IMR-90 (cell line): Measurements from ENCODE around the gene CAMTA1. TPM values are rescaled to one million over a fixed set of nuclear protein-coding genes. Genes with fewer than 3 reads are reported as not detected.

Experiments used
- ATAC-seq: fragments of 200-7000 bp; cut with Tn5 transposase; 2 replicates; pipeline ENCODE4 v1.9.1; 2020; ENCODE audit warnings: low read depth, mild to moderate bottlenecking, moderate library complexity
- BruUV-seq: library from RNA; stranded (reverse); fragments of 400-500 nt; replicated peaks from 2 replicates; lab custom pipeline; 2021; lab: Mats Ljungman, UMichigan
- CTCF ChIA-PET: fragments of 300-600 bp; formaldehyde crosslinking; extraction: SDS; loops from one replicate; lab custom pipeline; 2021; ENCODE audit warnings: antibody characterized with exemption; lab: Yijun Ruan, JAX
- POLR2A ChIA-PET: fragments of 300-600 bp; sonication (Branson Sonifier 250); formaldehyde crosslinking; loops from one replicate; lab custom pipeline; 2022; ENCODE audit warnings: antibody characterized with exemption; ENCODE audit not compliant: unreplicated experiment; lab: Charles Lee
- DNase-seq: peaks from one replicate; pipeline ENCODE4 v3.0.0; 2013
- H2AFZ ChIP-seq: replicated peaks from 2 replicates; pipeline ENCODE3; 2013; ENCODE audit warnings: low read length, mild to moderate bottlenecking; ENCODE audit not compliant: poor library complexity
- H2AK5ac ChIP-seq: 2 replicates; pipeline ENCODE4 v1.6.1; 2013; ENCODE audit warnings: low read depth, low read length, inconsistent platforms
- H2AK9ac ChIP-seq: replicated peaks from 2 replicates; pipeline ENCODE3; 2013; ENCODE audit warnings: mild to moderate bottlenecking, low read depth, low read length, moderate library complexity; ENCODE audit not compliant: poor library complexity
- H2BK120ac ChIP-seq: 2 replicates; pipeline ENCODE4 v1.6.1; 2013; ENCODE audit warnings: low read depth, low read length, inconsistent platforms
- H2BK15ac ChIP-seq: 3 replicates; pipeline ENCODE4 v1.6.1; 2013; ENCODE audit warnings: low read depth, low read length, inconsistent platforms
- H2BK20ac ChIP-seq: 2 replicates; pipeline ENCODE4 v1.6.1; 2013; ENCODE audit warnings: low read depth, mild to moderate bottlenecking, inconsistent platforms, low read length, moderate library complexity
- H2BK5ac ChIP-seq: 2 replicates; pipeline ENCODE4 v1.6.1; 2013; ENCODE audit warnings: mild to moderate bottlenecking, low read depth, low read length, inconsistent platforms; ENCODE audit not compliant: poor library complexity, severe bottlenecking
- H3K14ac ChIP-seq: replicated peaks from 2 replicates; pipeline ENCODE4 v1.6.1; 2013; ENCODE audit warnings: low read depth, low read length, inconsistent platforms
- H3K18ac ChIP-seq: 2 replicates; pipeline ENCODE4 v1.6.1; 2013; ENCODE audit warnings: low read depth, low read length, control low read depth
- H3K23ac ChIP-seq: 2 replicates; pipeline ENCODE4 v1.6.1; 2013; ENCODE audit warnings: low read depth, low read length, inconsistent platforms
- H3K27ac ChIP-seq: 2 replicates; pipeline ENCODE4 v1.5.1; 2013; ENCODE audit warnings: mild to moderate bottlenecking, control low read depth, low read length; ENCODE audit not compliant: insufficient read depth
- H3K27me3 ChIP-seq: 2 replicates; pipeline ENCODE4 v1.6.1; 2013; ENCODE audit warnings: low read length; ENCODE audit not compliant: control insufficient read depth, insufficient read depth
- H3K36me3 ChIP-seq: 2 replicates; pipeline ENCODE4 v1.6.1; 2013; ENCODE audit warnings: low read length, mixed read lengths; ENCODE audit not compliant: control insufficient read depth, insufficient read depth
- H3K4ac ChIP-seq: 2 replicates; pipeline ENCODE4 v1.6.1; 2013; ENCODE audit warnings: low read depth, low read length, inconsistent platforms
- H3K4me1 ChIP-seq: 2 replicates; pipeline ENCODE4 v1.6.1; 2013; ENCODE audit warnings: low read length, mixed read lengths; ENCODE audit not compliant: control insufficient read depth, insufficient read depth
- H3K4me2 ChIP-seq: 2 replicates; pipeline ENCODE4 v1.6.1; 2013; ENCODE audit warnings: low read depth, mild to moderate bottlenecking, control low read depth, low read length, moderate library complexity
- H3K4me3 ChIP-seq: 2 replicates; pipeline ENCODE4 v1.5.1; 2013; ENCODE audit warnings: low read depth, mild to moderate bottlenecking, control low read depth, low read length, moderate library complexity; ENCODE audit not compliant: insufficient read depth
- H3K56ac ChIP-seq: 2 replicates; pipeline ENCODE4 v1.6.1; 2013; ENCODE audit warnings: low read length, inconsistent platforms; ENCODE audit not compliant: insufficient read depth; ENCODE audit errors: extremely low read depth
- H3K79me1 ChIP-seq, 2 experiments: 2 replicates each; pipeline ENCODE4 v1.6.1; 2013; ENCODE audit warnings: low read length in 2 of 2, inconsistent platforms in 1 of 2, low read depth in 1 of 2
- H3K9ac ChIP-seq: 2 replicates; pipeline ENCODE4 v1.6.1; 2013; ENCODE audit warnings: low read depth, low read length, control low read depth
- H3K9me1 ChIP-seq: 2 replicates; pipeline ENCODE4 v1.6.1; 2013; ENCODE audit warnings: low read length, inconsistent platforms; ENCODE audit not compliant: insufficient read depth
- H3K9me3 ChIP-seq: 2 replicates; pipeline ENCODE4 v1.6.1; 2013; ENCODE audit warnings: low read length; ENCODE audit not compliant: control insufficient read depth, insufficient read depth
- H4K20me1 ChIP-seq: 2 replicates; pipeline ENCODE4 v1.6.1; 2013; ENCODE audit warnings: low read length, inconsistent platforms; ENCODE audit not compliant: insufficient read depth
- H4K5ac ChIP-seq: 2 replicates; pipeline ENCODE4 v1.6.1; 2013; ENCODE audit warnings: mild to moderate bottlenecking, low read depth, low read length, control low read depth
- H4K8ac ChIP-seq, 2 experiments: 2 replicates each; pipeline ENCODE4 v1.6.1; 2013; ENCODE audit warnings: low read depth in 2 of 2, low read length in 2 of 2, control low read depth in 1 of 2, inconsistent platforms in 1 of 2
- H4K91ac ChIP-seq: 2 replicates; pipeline ENCODE4 v1.6.1; 2013; ENCODE audit warnings: low read depth, low read length, inconsistent platforms; ENCODE audit not compliant: insufficient read depth
- CEBPB ChIP-seq: IDR thresholded peaks from 2 replicates; pipeline ENCODE4 v1.6.1; 2012; ENCODE audit warnings: low read depth, low read length, improper control_type of control experiment
- RFX5 ChIP-seq: IDR thresholded peaks from 2 replicates; pipeline ENCODE4 v1.8.0; 2012; ENCODE audit warnings: low read depth, mild to moderate bottlenecking, low read length, moderate library complexity
- WGBS, 2 experiments: methylation state at CpG; one replicate each; pipeline versions ENCODE4 v1.1.5 to v1.1.7; 2013; ENCODE audit warnings: missing lambda C conversion rate in 2 of 2; ENCODE audit not compliant: insufficient read length in 1 of 2; ENCODE audit errors: extremely low coverage in 2 of 2; 5-methylcytosine and 5-hydroxymethylcytosine counted together
- dilution Hi-C: fragments of 300-500 bp; cut with HindIII; formaldehyde crosslinking; loops from one replicate; pipeline ENCODE4 v1.14.3; 2018; ENCODE audit warnings: low sequenced_read_pairs; ENCODE audit not compliant: unreplicated experiment
- in situ Hi-C: fragments of 300-500 bp; cut with MboI; formaldehyde crosslinking; loops from 3 replicates; pipeline ENCODE4 v1.14.3; 2019; ENCODE audit warnings: low sequenced_read_pairs, inconsistent platforms, mixed read lengths
- intact Hi-C: fragments of 100-400 bp; cut with micrococcal nuclease; formaldehyde crosslinking; loops from 2 replicates; pipeline ENCODE4 v1.10.0; 2022
- polyA plus RNA-seq, 3 experiments: library from polyadenylated mRNA; depleted of rRNA; stranded (reverse); fragments of >200 nt; gene quantifications; 2 replicates each; pipeline ENCODE4 v1.2.3, GENCODE V29; 2012; ENCODE audit warnings: low replicate concordance in 1 of 3
- total RNA-seq: library from RNA; depleted of rRNA; stranded (reverse); fragments of >200 nt; gene quantifications from 2 replicates; pipeline ENCODE4 v1.2.3, GENCODE V29; 2012
- TF ChIP-seq, protein P1 (sequence below): conservative IDR thresholded peaks from 2 replicates; pipeline ENCODE4 v1.5.1; 2012; ENCODE audit warnings: mild to moderate bottlenecking, low read depth, low read length, improper control_type of control experiment

Gene CAMTA1
- total and polyA plus RNA-seq, 2 of the 4 experiments (the other 2 are of a cell fraction): 35.5 to 74.3 TPM

DNA sequence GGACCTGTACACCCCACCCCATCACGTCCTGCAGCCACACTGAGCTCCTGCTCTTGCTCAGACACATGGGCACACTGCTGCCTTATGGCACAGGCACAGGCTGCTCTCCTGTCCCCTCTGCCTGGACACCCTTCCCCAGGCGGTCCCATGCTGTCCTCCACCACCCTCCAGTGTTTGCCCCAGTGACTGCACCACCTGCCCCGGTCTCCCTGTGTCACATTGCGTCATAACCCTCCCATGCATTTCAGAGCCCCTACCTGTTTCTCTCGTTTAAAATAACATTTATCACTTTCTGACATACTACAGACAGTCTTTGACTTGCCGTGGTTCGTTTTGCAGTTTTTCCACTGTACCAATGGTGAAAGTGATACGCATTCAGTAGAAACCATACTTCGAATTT is 159.2 kb downstream of the CAMTA1 start:
- no peak for ATAC-seq

More for the DNA sequence above, 159.2 kb downstream of the CAMTA1 start:
- no peak overlapping the region for H4K8ac ChIP-seq
- no peaks in the 10 kb centered on the region for H4K20me1 ChIP-seq
- H3K56ac ChIP-seq: no peak overlapping the region
- ChIA-PET POLR2A (no interaction called here), CTCF (no interaction called here)
- no peak overlapping the region for H3K18ac ChIP-seq
- peaks cover 14% of the 10 kb centered on the region for H3K27me3 ChIP-seq
- H3K36me3 ChIP-seq: no peaks in the 10 kb centered on the region
- H2BK15ac ChIP-seq: no peak overlapping the region
- no peak overlapping the region for H3K23ac ChIP-seq
- H4K91ac ChIP-seq: no peak overlapping the region
- no peak overlapping the region for H3K9ac ChIP-seq
- H3K4ac ChIP-seq: no peak overlapping the region
- no peaks in the 10 kb centered on the region for H3K79me1 ChIP-seq
- no peaks in the 10 kb centered on the region for H3K9me3 ChIP-seq
- no peak overlapping the region for H2BK20ac ChIP-seq
- no peak overlapping the region for H2AK5ac ChIP-seq
- in situ Hi-C loops: no loop called here
- BruUV-seq: no TSS peak
- H3K9me1 ChIP-seq: no peaks in the 10 kb centered on the region
- no peak overlapping the region for H2BK120ac ChIP-seq
- H3K27ac ChIP-seq: no peak overlapping the region
- intact Hi-C loops: no loop called here
- TF ChIP-seq RFX5 (no peak), CEBPB (no peak)
- TF ChIP-seq, protein P1, sequence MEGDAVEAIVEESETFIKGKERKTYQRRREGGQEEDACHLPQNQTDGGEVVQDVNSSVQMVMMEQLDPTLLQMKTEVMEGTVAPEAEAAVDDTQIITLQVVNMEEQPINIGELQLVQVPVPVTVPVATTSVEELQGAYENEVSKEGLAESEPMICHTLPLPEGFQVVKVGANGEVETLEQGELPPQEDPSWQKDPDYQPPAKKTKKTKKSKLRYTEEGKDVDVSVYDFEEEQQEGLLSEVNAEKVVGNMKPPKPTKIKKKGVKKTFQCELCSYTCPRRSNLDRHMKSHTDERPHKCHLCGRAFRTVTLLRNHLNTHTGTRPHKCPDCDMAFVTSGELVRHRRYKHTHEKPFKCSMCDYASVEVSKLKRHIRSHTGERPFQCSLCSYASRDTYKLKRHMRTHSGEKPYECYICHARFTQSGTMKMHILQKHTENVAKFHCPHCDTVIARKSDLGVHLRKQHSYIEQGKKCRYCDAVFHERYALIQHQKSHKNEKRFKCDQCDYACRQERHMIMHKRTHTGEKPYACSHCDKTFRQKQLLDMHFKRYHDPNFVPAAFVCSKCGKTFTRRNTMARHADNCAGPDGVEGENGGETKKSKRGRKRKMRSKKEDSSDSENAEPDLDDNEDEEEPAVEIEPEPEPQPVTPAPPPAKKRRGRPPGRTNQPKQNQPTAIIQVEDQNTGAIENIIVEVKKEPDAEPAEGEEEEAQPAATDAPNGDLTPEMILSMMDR: no peak
- H2AK9ac ChIP-seq: no peak overlapping the region
- WGBS, 2 experiments: 62% methylated on average over 4 of the region's 9 CpGs; no CpG with 5 or more reads in 1 of the 2 experiments
- no peak overlapping the region for H3K4me3 ChIP-seq
- H3K14ac ChIP-seq: no peak overlapping the region
- DNase-seq: no peak
- no peak overlapping the region for H2AFZ ChIP-seq
- no peak overlapping the region for H3K4me2 ChIP-seq
- H4K5ac ChIP-seq: no peak overlapping the region
- H3K4me1 ChIP-seq: no peaks in the 10 kb centered on the region
- dilution Hi-C loops: no loop called here
- H2BK5ac ChIP-seq: no peak overlapping the region
